ENCODE measurements around the gene PSMG4. TPM values are rescaled to one million over a fixed set of nuclear protein-coding genes. Genes with fewer than 3 reads are reported as not detected.

Gene PSMG4
- total and polyA plus RNA-seq, 2 donors from 2014 or later = 24.9 to 36.8 TPM

DNA sequence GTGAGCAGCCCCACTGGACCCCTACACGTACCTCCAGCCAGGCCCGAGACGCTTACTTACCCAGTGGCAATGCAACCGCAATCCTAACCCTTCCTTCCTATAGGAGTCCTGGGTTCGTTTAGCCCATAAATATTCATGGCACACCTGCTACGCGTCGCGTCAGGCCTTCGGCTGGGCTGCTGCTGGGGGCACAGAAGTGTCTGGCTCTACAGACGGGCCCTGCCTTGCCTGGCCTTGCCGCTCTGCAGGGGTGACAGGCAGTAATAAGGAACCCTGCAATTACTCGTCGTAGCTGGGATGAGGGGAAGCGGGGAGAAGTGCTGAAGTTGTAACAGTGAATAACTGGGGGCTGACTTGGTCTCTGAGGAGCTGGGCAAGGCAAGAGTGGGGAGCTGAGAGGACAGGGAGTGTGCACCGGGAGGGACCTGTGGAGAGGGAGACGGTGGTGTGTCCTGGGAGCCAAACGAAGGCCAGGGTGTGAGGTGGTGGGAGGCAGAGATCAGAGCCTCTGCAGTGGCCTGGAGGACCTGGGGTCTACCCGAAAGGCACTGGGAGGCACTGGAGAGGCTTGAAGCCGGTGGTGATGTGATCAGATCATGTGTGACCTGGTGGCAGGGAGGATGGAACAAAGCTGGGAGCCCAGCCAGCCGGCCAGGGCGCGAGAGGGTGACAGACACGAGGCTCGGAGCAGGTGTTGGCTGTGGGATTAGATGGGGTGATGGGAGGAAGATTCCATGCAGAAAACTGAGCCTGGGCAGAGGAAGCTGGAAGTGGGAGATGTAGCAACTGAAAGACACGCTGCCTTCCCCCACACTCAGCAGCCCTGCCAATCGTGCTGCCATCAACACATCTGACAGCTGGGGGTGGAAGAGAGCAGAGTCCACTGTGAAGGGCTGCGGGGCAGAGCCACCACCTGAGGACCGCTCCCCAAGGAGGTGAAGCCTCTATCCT lies 36.4 kb downstream of the PSMG4 start:
- intact Hi-C loops (cut with DNase I) = no loop called here
- H3K4me1 ChIP-seq (ENCODE audit: control insufficient read depth in 2 of 3, insufficient read depth in 2 of 3, low read depth in 1 of 3, low read length in 3 of 3) = no peaks in the 10 kb centered on the region
- DNase-seq = peak; percentile 45 to 61 (median 53)
- H3K4me3 ChIP-seq (ENCODE audit: low read length in 3 of 3) = no peak overlapping the region
- H3K9ac ChIP-seq (ENCODE audit: low read length in 3 of 3) = no peak overlapping the region
- TF ChIP-seq CTCF (IDR thresholded peaks at IDR 0.05; ENCODE audit: borderline replicate concordance, extremely low read depth, insufficient read depth) = peak; percentile 16
- H3K9me3 ChIP-seq (ENCODE audit: control insufficient read depth in 2 of 3, insufficient read depth in 1 of 3, low read length in 3 of 3) = no peaks in the 10 kb centered on the region
- H3K36me3 ChIP-seq (ENCODE audit: control insufficient read depth in 2 of 3, insufficient read depth in 3 of 3, low read length in 3 of 3) = peaks cover 0 to under 1% (median 0%) of the 10 kb centered on the region in 3 donors
- no peak overlapping the region for H3K27ac ChIP-seq (ENCODE audit: low read depth in 2 of 2, low read length in 2 of 2)
- H3K27me3 ChIP-seq (ENCODE audit: control insufficient read depth, insufficient read depth, low read length) = no peaks in the 10 kb centered on the region
- FAIRE-seq = no peak

- no peak overlapping the region for H3K9ac ChIP-seq (ENCODE audit: low read length in 3 of 3)
- H3K36me3 ChIP-seq (ENCODE audit: control insufficient read depth in 2 of 3, insufficient read depth in 3 of 3, low read length in 3 of 3) = no peaks in the 10 kb centered on the region
- H3K4me1 ChIP-seq (ENCODE audit: control insufficient read depth in 2 of 3, insufficient read depth in 2 of 3, low read depth in 1 of 3, low read length in 3 of 3) = no peaks in the 10 kb centered on the region
- no peak for TF ChIP-seq CTCF (IDR thresholded peaks at IDR 0.05; ENCODE audit: borderline replicate concordance, extremely low read depth, insufficient read depth)
- no peak overlapping the region for H3K27ac ChIP-seq (ENCODE audit: low read depth in 2 of 2, low read length in 2 of 2)
- intact Hi-C loops (cut with DNase I) = no loop called here
- no peak for FAIRE-seq
- DNase-seq = peak in 2 of 5 donors; percentile 17 to 32
- H3K27me3 ChIP-seq (ENCODE audit: control insufficient read depth, insufficient read depth, low read length) = no peaks in the 10 kb centered on the region
- no peak overlapping the region for H3K4me3 ChIP-seq (ENCODE audit: low read length in 3 of 3)
- H3K9me3 ChIP-seq (ENCODE audit: control insufficient read depth in 2 of 3, insufficient read depth in 1 of 3, low read length in 3 of 3) = no peaks in the 10 kb centered on the region
Observed at GRCh38 chr6:3296078-3296477, 37.3 kb downstream of the PSMG4 start.

DNA sequence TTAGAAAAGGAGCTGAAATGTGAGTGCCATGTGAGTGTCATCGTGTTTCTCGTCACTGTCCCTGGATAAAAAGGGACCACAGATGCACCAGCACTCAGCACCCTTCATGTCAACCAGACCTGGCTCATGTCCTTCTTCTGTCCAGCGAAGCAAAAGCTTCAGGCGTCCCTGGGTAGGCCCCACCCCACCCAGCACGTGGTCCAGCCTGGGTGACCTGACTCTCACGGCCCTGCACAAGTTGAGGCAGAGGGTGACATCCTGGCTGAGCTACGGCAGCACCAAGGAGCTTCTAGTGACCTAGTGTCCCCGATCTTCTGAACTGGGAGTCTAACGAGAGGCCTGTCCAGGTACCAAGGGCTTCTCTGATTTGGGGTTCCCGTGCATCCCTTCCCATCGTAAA lies 37.8 kb downstream of the PSMG4 start:
- H3K27me3 ChIP-seq (ENCODE audit: control insufficient read depth, insufficient read depth, low read length) = no peaks in the 10 kb centered on the region
- TF ChIP-seq CTCF (IDR thresholded peaks at IDR 0.05; ENCODE audit: borderline replicate concordance, extremely low read depth, insufficient read depth) = no peak
- intact Hi-C loops (cut with DNase I) = no loop called here
- H3K4me1 ChIP-seq (ENCODE audit: control insufficient read depth in 2 of 3, insufficient read depth in 2 of 3, low read depth in 1 of 3, low read length in 3 of 3) = no peaks in the 10 kb centered on the region
- no peaks in the 10 kb centered on the region for H3K9me3 ChIP-seq (ENCODE audit: control insufficient read depth in 2 of 3, insufficient read depth in 1 of 3, low read length in 3 of 3)
- H3K36me3 ChIP-seq (ENCODE audit: control insufficient read depth in 2 of 3, insufficient read depth in 3 of 3, low read length in 3 of 3) = no peaks in the 10 kb centered on the region
- no peak overlapping the region for H3K9ac ChIP-seq (ENCODE audit: low read length in 3 of 3)
- FAIRE-seq (no peak), DNase-seq (peak in 1 of 5 donors; percentile 22)
- no peak overlapping the region for H3K27ac ChIP-seq (ENCODE audit: low read depth in 2 of 2, low read length in 2 of 2)
- H3K4me3 ChIP-seq (ENCODE audit: low read length in 3 of 3) = no peak overlapping the region

Measured in kidney (tissue), 14 donors.